Endometrial microvascular endothelial cells (primary cell): Measurements from ENCODE around the gene KIR3DL3. TPM values are rescaled to one million over a fixed set of nuclear protein-coding genes. Genes with fewer than 3 reads are reported as not detected.
"Not testable (repeated sequence)": the region's sequence is repeated elsewhere in the genome, so short reads cannot be mapped to it uniquely, and the experiment has no call there.

Experiments used
- in situ Hi-C: cut with HindIII; loops from 2 replicates; pipeline ENCODE4 v1.10.0; 2017; ENCODE audit warnings: low sequenced_read_pairs, low pct_unique_long_range_greater_than_20kb; ENCODE audit errors: inconsistent ontology term
- total RNA-seq: library from RNA; depleted of rRNA; stranded (reverse); fragments of >200 nt; gene quantifications from one replicate; pipeline ENCODE4 v1.2.3, GENCODE V29; 2015; ENCODE audit errors: inconsistent ontology term

The KIR3DL3 gene
- total RNA-seq, 1 donor from 2014 or later: not detected

- in situ Hi-C loops: no loop called here
Measured at GRCh38 chr19:54728167-54728566, 3.9 kb downstream of the KIR3DL3 start.

DNA sequence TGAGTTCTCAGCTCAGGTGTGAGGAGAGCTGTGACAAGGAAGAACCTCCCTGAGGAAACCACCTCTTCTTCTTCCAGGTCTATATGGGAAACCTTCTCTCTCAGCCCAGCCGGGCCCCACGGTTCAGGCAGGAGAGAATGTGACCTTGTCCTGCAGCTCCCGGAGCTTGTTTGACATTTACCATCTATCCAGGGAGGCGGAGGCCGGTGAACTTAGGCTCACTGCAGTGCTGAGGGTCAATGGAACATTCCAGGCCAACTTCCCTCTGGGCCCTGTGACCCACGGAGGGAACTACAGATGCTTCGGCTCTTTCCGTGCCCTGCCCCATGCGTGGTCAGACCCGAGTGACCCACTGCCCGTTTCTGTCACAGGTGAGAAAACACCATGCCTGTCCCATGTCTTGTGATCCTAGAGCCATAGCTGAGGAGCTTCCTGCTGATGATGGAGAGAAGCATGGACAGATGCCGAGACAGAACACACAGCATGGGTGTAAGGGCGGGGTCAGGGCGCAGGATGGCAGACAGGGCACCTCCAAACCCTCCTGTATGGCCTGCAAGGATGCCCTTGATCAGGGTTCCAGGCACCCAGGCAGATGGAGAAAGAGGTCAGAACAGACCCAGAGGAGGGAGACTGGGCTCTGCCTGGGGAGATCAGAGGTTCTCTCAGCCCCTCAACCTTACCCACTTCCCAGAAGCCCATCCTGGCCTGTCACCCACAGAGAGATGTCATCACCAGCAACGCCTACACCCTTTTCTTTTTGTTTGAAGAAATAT lies 5.4 kb downstream of the KIR3DL3 start:
- in situ Hi-C loops: no loop called here

- in situ Hi-C loops: no loop called here
Measured at GRCh38 chr19:54731191-54731590, 6.9 kb downstream of the KIR3DL3 start.

DNA sequence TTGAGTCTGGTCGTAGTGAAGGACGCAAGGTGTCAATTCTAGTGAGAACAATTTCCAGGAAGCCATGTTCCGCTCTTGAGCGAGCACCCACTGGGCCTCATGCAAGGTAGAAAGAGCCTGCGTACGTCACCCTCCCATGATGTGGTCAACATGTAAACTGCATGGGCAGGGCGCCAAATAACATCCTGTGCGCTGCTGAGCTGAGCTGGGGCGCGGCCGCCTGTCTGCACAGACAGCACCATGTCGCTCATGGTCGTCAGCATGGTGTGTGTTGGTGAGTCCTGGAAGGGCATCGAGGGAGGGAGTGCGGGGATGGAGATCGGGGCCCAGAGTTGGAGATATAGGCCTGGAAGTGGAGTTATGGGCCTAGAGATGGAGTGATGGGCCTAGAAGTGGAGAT lies 14.1 kb downstream of the KIR3DL3 start, which contains the start of gene KIR2DL3:
TSS of gene KIR2DL3 (plus strand) at position 208 of the 400 bp plus-strand sequence. CDS start at position 241, 33 bp downstream.
- in situ Hi-C loops: not testable (repeated sequence)

GRCh38 chr19:54738715-54739114 lies 14.5 kb downstream of the KIR3DL3 start:
- in situ Hi-C loops: no loop called here

- in situ Hi-C loops: no loop called here
Measured at GRCh38 chr19:54739587-54740497, 15.6 kb downstream of the KIR3DL3 start.

DNA sequence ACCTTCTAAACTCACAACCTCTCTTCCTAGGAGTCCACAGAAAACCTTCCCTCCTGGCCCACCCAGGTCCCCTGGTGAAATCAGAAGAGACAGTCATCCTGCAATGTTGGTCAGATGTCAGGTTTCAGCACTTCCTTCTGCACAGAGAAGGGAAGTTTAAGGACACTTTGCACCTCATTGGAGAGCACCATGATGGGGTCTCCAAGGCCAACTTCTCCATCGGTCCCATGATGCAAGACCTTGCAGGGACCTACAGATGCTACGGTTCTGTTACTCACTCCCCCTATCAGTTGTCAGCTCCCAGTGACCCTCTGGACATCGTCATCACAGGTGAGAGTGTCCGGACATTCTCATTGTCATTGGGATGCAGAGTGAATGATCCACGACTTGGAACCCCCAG lies 17.7 kb downstream of the KIR3DL3 start:
- in situ Hi-C loops: not testable (repeated sequence)

GRCh38 chr19:54744080-54744479 lies 19.8 kb downstream of the KIR3DL3 start:
- in situ Hi-C loops: not testable (repeated sequence)

- in situ Hi-C loops: not testable (repeated sequence)
Measured at GRCh38 chr19:54747614-54748322, 23.5 kb downstream of the KIR3DL3 start.

DNA sequence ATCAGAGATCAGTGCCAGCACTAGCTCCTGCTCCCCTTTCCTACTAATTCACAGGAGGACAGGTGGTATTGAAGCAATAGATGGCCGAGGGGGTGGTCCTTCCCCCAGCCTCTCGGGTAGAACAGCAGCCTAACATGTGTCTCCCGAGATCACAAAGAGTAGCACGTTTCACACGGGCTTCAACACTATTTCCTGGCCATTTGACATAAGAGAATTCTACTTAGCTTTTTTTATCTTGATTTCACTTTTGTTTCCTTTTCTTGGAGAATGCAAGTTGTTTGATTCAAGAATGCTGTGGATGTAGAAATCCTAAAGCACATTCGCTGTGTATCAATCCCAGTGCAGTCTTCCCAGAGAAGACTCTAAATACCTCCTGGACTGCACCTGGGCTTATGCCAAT lies 26.0 kb downstream of the KIR3DL3 start:
- in situ Hi-C loops: not testable (repeated sequence)

GRCh38 chr19:54756204-54757110 lies 32.2 kb downstream of the KIR3DL3 start:
- in situ Hi-C loops: not testable (repeated sequence)

DNA sequence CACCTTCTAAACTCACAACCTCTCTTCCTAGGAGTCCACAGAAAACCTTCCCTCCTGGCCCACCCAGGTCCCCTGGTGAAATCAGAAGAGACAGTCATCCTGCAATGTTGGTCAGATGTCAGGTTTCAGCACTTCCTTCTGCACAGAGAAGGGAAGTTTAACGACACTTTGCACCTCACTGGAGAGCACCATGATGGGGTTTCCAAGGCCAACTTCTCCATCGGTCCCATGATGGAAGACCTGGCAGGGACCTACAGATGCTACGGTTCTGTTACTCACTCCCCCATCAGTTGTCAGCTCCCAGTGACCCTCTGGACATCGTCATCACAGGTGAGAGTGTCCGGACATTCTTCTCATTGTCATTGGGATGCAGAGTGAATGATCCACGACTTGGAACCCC lies 34.3 kb downstream of the KIR3DL3 start:
- in situ Hi-C loops: not testable (repeated sequence)

DNA sequence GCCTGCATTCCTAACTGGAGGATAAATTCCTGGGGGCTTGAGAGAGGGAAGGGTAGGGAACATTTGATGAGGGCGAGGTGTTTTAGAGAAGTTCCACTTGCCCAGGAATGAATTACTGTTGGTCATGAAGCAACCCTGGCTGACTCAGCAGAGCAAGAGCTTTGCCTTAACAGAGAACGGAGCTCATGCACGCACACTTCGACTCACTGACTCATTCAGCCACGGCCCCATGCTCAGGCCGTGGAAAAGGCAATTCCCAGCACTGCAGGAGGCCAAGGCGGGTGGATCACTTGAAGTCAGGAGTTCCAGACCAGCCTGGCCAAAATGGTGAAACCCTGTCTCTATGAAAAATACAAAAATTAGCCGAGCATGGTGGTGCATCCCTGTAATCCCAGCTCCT lies 40.0 kb downstream of the KIR3DL3 start:
- in situ Hi-C loops: not testable (repeated sequence)

- in situ Hi-C loops: not testable (repeated sequence)
Measured at GRCh38 chr19:54766464-54766863, 42.2 kb downstream of the KIR3DL3 start.

GRCh38 chr19:54769646-54770045 lies 45.4 kb downstream of the KIR3DL3 start, which contains the start of gene KIR2DL1:
Gene KIR2DL1, plus strand, starts transcription at chr19:54769793. Its CDS starts 58 bp downstream, at chr19:54769851.
- in situ Hi-C loops: not testable (repeated sequence)

GRCh38 chr19:54770511-54770910 lies 46.3 kb downstream of the KIR3DL3 start:
- in situ Hi-C loops: not testable (repeated sequence)

DNA sequence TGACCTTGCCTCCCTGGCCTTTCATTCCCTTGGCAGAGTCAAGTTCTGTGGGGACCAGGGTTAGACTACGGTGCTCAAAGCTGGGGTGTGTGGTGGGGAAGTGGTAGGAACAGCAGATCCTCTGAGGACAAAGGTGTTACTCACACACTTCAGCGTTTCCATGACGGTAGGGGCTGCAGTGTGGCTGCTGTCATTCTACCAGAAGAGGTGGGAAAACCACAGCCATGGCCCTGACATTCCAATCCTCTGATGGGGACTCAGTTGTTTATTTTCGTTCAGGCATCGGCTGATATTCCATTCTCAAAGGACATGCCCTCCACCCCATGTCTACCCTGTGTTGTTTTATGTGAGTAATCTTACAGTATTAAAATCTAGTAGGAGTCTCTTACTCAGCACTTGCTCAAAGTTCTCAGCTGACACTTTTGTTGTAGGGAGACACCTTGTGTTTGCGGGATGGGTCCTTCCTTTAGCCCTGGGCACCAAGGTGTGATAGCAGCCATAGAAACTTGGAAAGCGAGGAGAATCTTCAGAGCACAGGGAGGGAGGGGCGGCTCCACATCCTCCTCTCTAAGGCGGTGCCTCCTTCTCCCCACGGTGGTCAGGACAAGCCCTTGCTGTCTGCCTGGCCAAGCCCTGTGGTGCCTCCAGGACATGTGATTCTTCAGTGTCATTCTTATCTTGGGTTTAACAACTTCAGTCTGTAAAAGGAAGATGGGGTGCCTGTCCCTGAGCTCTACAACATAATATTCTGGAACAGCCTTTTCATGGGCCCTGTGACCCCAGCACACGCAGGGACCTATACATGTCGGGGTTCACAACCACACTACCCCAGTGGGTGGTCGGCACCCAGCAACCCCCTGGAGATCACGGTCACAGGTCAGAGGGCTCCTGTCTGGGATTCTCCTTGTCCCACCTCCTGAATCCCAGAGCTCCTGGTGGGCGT lies 47.0 kb downstream of the KIR3DL3 start:
- in situ Hi-C loops: not testable (repeated sequence)
